Measurements from ENCODE around the gene HNRNPF. TPM values are rescaled to one million over a fixed set of nuclear protein-coding genes. Genes with fewer than 3 reads are reported as not detected.

HNRNPF gene
- polyA plus RNA-seq, 1 experiment, result 178 TPM

DNA sequence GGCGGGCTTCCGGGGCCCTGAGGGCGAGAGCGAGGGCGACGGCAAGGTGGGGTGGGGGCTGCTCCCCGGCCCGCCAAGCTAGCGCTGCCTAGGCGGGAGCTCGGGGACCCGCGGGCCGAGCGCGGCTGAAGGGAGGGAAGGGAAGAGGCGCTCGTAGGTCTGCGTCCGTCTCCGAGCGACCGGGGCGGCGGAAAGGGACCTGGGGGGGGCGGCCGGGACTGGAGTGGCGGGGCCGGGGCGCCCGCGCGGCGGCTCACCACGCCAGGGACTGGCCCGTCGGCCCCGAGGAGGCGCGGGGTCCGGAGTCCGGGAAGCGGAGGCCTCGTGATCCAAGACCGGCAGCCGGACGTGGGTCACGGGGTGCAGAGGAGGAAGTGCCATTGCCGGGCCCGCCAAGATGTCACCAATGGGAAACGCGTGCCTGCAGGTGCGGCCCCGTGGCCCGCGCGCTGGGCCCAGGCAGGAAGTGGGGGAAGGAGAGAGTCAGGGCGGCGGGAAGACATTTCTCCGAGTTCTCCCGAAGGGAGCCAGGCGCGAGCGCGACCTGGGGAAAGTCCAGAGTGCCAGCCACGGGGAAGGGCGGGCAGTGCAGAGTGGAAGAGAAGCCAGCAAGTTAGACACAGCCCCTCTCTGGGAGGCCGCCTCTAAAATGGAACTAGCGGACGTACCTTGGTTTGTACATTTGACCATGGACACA lies 11.9 kb downstream of the HNRNPF start:
- Histone ChIP-seq H3K27ac (ENCODE audit: low read depth, low read length) (peak overlapping the region; percentile 80), H3K27me3 (ENCODE audit: control insufficient read depth, insufficient read depth, low read length) (no peaks in the 10 kb centered on the region), H3K9me3 (ENCODE audit: control insufficient read depth, insufficient read depth, low read length) (no peaks in the 10 kb centered on the region), H3K4me3 (ENCODE audit: low read depth, low read length) (peak overlapping the region; percentile 69)
- DNase-seq (ENCODE audit: low read depth, low spot score), result no peak
- TF ChIP-seq, protein P1, sequence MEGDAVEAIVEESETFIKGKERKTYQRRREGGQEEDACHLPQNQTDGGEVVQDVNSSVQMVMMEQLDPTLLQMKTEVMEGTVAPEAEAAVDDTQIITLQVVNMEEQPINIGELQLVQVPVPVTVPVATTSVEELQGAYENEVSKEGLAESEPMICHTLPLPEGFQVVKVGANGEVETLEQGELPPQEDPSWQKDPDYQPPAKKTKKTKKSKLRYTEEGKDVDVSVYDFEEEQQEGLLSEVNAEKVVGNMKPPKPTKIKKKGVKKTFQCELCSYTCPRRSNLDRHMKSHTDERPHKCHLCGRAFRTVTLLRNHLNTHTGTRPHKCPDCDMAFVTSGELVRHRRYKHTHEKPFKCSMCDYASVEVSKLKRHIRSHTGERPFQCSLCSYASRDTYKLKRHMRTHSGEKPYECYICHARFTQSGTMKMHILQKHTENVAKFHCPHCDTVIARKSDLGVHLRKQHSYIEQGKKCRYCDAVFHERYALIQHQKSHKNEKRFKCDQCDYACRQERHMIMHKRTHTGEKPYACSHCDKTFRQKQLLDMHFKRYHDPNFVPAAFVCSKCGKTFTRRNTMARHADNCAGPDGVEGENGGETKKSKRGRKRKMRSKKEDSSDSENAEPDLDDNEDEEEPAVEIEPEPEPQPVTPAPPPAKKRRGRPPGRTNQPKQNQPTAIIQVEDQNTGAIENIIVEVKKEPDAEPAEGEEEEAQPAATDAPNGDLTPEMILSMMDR (IDR thresholded peaks at IDR 0.05; ENCODE audit: low read depth, low read length), result no peak
- ChIA-PET POLR2A (interaction anchor here (0.7 to 2.3 kb wide), 7 partner anchors 9 to 287 kb away, joined by 3 to 21 read pairs (median 4); partner anchors contain the start of genes CSGALNACT2 and HNRNPF), CTCF (interaction anchor here (0.6 to 0.7 kb wide), 2 partner anchors 22 to 1338 kb away, joined by 4 to 12 read pairs; no protein-coding TSS in a partner anchor)

DNA sequence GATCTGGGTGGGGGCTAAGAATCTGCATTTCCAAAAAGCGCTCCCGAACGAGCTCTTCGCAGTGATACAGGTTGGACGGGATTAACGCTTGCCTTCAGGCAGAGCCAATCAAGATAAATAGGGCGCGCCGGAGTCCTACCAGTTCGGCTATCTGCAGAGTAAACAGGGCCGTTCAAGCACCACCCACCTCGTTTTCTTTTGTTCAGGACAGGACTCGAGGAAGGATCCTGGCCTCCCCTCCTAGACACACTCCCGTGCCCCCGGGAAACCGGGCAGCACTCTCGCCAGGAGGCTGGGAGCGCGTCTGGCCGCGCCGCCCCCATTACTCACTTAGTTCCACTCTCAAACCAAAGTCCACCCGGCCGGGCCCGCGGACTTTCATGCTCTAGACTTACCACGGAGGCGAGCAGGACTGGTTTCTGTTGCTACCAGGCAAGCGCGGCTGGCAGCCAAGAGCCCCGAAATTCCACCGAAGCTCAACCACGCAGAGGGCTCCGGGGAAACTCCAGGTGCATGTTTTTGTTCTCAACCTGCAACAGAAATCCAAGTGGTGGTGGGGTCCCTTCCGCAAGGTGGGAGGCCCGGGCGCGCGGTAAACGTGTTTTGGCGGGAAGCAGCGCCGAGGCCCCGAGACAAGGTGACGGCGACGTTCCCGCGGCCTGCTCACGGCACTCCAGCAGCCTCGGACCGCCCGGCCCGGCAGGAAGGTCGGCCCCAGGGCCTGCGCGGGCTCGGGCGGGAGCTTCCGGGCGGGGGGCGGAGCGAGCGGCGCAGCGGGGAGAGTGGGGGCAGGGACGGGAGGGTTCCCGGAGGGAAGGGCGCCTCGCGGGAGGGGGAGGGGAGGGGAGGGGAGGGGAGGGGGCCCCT lies 12.7 kb downstream of the HNRNPF start:
- Histone ChIP-seq H3K4me3 (ENCODE audit: low read depth, low read length) (peak overlapping the region; percentile 69), H3K27ac (ENCODE audit: low read depth, low read length) (peak overlapping the region; percentile 84), H3K9me3 (ENCODE audit: control insufficient read depth, insufficient read depth, low read length) (no peaks in the 10 kb centered on the region), H3K27me3 (ENCODE audit: control insufficient read depth, insufficient read depth, low read length) (no peaks in the 10 kb centered on the region)
- ChIA-PET CTCF (interaction anchor here (0.5 to 1.0 kb wide), 5 partner anchors 11 to 1338 kb away, joined by 3 to 12 read pairs (median 4); partner anchors contain the start of gene HNRNPF), POLR2A (interaction anchor here (0.6 to 2.3 kb wide), 9 partner anchors 8 to 286 kb away, joined by 3 to 21 read pairs (median 4); partner anchors contain the start of genes CSGALNACT2 and HNRNPF)
- DNase-seq (ENCODE audit: low read depth, low spot score), result no peak
- TF ChIP-seq, protein P1 (IDR thresholded peaks at IDR 0.05; ENCODE audit: low read depth, low read length), result no peak

DNA sequence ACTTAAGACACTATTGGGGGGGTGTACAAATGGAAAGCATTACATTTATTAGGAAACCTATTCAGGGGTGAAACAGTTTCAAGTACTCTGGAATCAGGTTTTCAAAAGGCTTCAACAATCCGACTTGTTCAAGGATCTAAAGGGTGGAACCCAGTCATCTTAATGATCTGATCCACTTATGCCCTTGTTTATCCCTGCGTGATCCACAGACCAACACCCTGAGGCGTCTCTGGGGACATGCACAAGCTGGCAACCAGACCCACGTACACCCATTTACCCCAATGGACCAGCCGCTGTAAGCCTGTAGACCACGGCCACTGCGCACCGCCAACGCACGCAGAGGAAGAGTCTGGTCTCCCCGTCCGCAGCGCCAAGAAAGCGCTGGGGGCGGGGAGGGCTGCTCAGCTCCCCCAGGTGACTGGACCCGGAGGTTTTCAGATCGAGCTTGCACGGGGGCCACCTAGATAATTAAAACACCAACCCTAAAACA lies 13.4 kb downstream of the HNRNPF start:
- Histone ChIP-seq H3K27me3 (ENCODE audit: control insufficient read depth, insufficient read depth, low read length) (no peaks in the 10 kb centered on the region), H3K27ac (ENCODE audit: low read depth, low read length) (peak overlapping the region; percentile 84), H3K9me3 (ENCODE audit: control insufficient read depth, insufficient read depth, low read length) (no peaks in the 10 kb centered on the region), H3K4me3 (ENCODE audit: low read depth, low read length) (peak overlapping the region; percentile 69)
- TF ChIP-seq, protein P1 (IDR thresholded peaks at IDR 0.05; ENCODE audit: low read depth, low read length), result no peak
- ChIA-PET POLR2A (interaction anchor here (0.6 to 2.3 kb wide), 5 partner anchors 8 to 65 kb away, joined by 3 to 21 read pairs (median 7); partner anchors contain the start of gene HNRNPF), CTCF (interaction anchor here (0.5 to 1.0 kb wide), 3 partner anchors 12 to 101 kb away, joined by 3 to 4 read pairs (median 3); partner anchors contain the start of gene HNRNPF)
- DNase-seq (ENCODE audit: low read depth, low spot score), result no peak

DNA sequence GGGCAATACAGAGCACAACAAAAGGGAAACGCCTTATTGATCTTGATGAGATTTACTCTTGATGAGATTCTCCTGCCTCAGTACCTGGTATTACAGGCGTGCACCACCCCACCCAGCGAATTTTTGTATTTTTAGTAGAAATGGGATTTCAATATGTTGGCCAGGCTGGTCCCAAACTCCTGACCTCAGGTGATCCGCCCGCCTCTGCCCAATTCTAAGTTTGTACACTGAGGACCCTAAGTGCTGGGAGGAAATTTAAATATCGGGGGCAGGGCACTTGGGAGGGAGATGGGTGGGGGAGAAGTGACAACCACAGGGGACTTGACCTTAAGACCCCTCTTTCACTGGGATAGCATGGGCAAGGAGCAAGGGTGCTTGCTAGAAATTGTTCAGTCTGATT lies 14.1 kb downstream of the HNRNPF start:
- ChIA-PET CTCF (interaction anchor here (0.6 kb wide), 1 partner anchor 16 kb away, joined by 3 read pairs; no protein-coding TSS in a partner anchor), POLR2A (interaction anchor here (2.3 kb wide), 1 partner anchor 13 kb away, joined by 21 read pairs; no protein-coding TSS in a partner anchor)
- TF ChIP-seq, protein P1 (IDR thresholded peaks at IDR 0.05; ENCODE audit: low read depth, low read length), result no peak
- DNase-seq (ENCODE audit: low read depth, low spot score), result no peak
- Histone ChIP-seq H3K4me3 (ENCODE audit: low read depth, low read length) (peak overlapping the region; percentile 69), H3K27me3 (ENCODE audit: control insufficient read depth, insufficient read depth, low read length) (no peaks in the 10 kb centered on the region), H3K9me3 (ENCODE audit: control insufficient read depth, insufficient read depth, low read length) (no peaks in the 10 kb centered on the region), H3K27ac (ENCODE audit: low read depth, low read length) (no peak overlapping the region)
